Fibroblast of villous mesenchyme (primary cell): ENCODE results near the gene SYT6. TPM values are rescaled to one million over a fixed set of nuclear protein-coding genes. Genes with fewer than 3 reads are reported as not detected.

ENCODE experiments used
- DNase-seq: peaks from one replicate; pipeline ENCODE4 v3.0.0-alpha.2; 2010; ENCODE audit warnings: low read depth
- H3K4me3 ChIP-seq: 2 replicates; pipeline ENCODE4 v1.5.1; 2011; ENCODE audit warnings: low read depth, mild to moderate bottlenecking, low read length
- CTCF ChIP-seq: IDR thresholded peaks from 2 replicates; pipeline ENCODE4 v1.5.1; 2012; ENCODE audit warnings: low read depth, mild to moderate bottlenecking, low read length; ENCODE audit not compliant: insufficient read depth
- total RNA-seq: library from RNA; depleted of rRNA; stranded (reverse); fragments of >200 nt; gene quantifications from 2 replicates; pipeline ENCODE4 v1.2.3, GENCODE V29; 2012

The SYT6 gene
- total RNA-seq, 1 donor = not detected

DNA sequence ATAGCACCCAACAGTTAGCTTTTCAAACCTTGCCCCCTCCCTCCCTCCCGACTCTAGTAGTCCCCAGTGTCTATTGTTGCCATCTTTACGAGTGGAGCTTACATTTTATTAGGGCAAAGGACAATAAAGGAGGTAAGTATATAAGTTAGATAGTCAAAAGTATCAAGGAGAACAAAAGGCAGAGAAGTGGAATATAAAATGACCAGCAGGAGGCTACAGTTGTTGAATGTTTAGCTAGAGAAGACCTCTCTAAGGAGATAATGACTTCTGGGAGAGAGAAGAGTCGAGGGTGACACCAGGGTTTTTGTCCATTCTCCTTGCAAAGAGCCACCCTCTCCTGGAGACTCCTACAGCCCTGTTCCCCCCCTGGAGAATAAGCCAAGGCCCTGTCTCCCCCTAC is 48.7 kb downstream of the SYT6 start:
- H3K4me3 ChIP-seq = no peak overlapping the region
- no peak for DNase-seq
- TF ChIP-seq CTCF = no peak

DNA sequence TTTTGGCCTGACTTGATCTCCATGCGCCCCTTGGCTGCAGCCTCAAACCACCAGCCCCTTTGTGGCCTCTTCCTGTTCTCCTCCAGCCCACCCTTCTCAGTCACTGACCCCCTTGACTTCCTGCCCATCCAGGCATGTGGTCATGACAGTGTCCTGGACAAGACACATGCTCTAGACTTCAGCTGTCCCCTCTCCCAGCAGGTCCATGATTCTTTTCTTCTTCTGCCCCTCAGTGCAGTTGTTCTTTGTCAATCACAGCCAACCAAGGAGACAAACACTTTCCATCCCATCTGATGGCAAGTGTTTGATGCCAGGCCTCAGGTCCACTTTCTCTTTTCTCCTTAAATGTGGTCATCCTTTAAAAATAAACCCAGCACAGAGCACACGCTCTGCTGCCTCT is 49.7 kb downstream of the SYT6 start:
- H3K4me3 ChIP-seq = no peak overlapping the region
- DNase-seq = no peak
- TF ChIP-seq CTCF = no peak

- H3K4me3 ChIP-seq = no peak overlapping the region
- no peak for DNase-seq
- TF ChIP-seq CTCF = no peak
Measured at GRCh38 chr1:114102136-114102535, 51.5 kb downstream of the SYT6 start.

DNA sequence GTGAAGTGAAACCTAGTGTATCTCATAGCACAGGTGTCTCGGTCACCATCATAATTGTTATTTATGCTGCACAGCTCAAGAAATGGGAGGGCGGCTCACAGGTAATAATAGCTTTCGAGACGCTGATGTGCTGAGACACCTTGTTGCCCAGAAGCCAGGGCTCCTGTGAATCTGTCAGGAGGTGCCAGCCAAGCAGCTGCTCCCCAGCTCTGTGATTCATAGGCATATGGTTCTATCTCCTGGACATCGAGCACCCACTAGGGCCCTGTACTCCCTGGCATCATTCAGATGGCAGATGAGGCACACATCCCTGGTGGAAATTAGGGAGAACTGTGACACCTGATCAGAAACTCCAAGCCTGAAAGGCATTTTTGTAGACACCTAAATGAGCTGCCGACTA is 53.5 kb downstream of the SYT6 start:
- no peak overlapping the region for H3K4me3 ChIP-seq
- DNase-seq = no peak
- TF ChIP-seq CTCF = no peak

GRCh38 chr1:114099268-114099667 is 54.4 kb downstream of the SYT6 start:
- DNase-seq = no peak
- TF ChIP-seq CTCF = no peak
- H3K4me3 ChIP-seq = no peak overlapping the region

DNA sequence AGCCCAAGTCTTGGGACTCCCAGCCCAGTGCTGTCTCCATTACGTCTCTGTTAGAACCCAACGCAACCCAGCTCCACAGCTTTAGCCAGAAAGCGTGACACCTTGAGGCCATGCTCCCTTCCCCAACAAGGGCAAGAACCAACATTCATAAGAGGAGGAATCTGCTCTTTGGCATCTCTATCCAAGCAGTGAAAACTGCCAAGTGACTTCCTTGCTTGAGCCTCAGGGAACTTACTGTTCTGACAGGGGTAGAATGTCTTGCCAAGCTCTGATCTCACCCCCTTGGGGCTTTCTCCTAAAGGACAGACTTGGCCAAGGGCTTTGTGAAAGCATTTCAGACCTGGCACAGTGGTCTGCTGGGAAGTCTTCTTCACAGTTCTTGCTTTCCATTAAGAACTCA is 56.6 kb downstream of the SYT6 start:
- H3K4me3 ChIP-seq = no peak overlapping the region
- no peak for DNase-seq
- TF ChIP-seq CTCF = no peak

DNA sequence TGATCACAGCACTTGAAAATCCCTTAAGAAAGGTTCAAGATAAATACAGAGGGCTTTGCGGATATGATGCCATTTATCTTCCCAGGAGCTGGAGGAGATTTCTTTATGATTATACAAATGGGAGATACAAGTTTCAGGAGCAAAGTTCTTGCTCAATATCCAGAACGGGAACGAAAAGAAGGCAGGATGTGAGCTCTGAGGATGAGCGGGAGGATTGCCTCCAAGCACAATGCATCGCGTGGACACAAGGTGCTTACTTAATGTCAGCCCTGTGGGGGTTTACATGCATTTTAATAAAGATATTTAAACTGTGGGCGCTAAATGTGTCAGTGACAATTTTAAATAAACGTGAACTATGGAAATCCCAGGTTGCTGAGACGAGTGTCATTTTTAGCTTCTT is 59.0 kb downstream of the SYT6 start:
- TF ChIP-seq CTCF = no peak
- no peak for DNase-seq
- H3K4me3 ChIP-seq = no peak overlapping the region
